HEK293T (cell line): ENCODE data around the gene OR14C36.
"Not testable (repeated sequence)": the region's sequence is repeated elsewhere in the genome, so short reads cannot be mapped to it uniquely, and the experiment has no call there.

ENCODE experiments used
- CTCF ChIA-PET: fragments of 350-600 bp; formaldehyde crosslinking; extraction: SDS; loops from one replicate; lab custom pipeline; 2021; ENCODE audit warnings: antibody characterized with exemption, inconsistent platforms; lab: Yijun Ruan, JAX
- POLR2A ChIA-PET: fragments of 350-600 bp; formaldehyde crosslinking; extraction: SDS; loops from one replicate; lab custom pipeline; 2020; ENCODE audit warnings: antibody characterized with exemption, inconsistent platforms; lab: Yijun Ruan, JAX
- DNase-seq: peaks from one replicate; pipeline ENCODE4 v3.0.0; 2012; ENCODE audit warnings: mixed read lengths; ENCODE audit errors: extremely low spot score
- ARNT ChIP-seq: fragments of 450-650 bp; IDR thresholded peaks from 2 replicates; pipeline ENCODE4 v1.6.1; 2017; ENCODE audit warnings: mild to moderate bottlenecking
- BHLHE40 ChIP-seq: fragments of 450-650 bp; IDR thresholded peaks from 2 replicates; pipeline ENCODE4 v1.6.1; 2016; ENCODE audit warnings: mild to moderate bottlenecking, moderate library complexity, borderline replicate concordance
- CTBP1 ChIP-seq: fragments of 450-650 bp; IDR thresholded peaks from 2 replicates; pipeline ENCODE4 v1.6.1; 2016; ENCODE audit warnings: borderline replicate concordance
- ELF4 ChIP-seq: fragments of 450-650 bp; IDR thresholded peaks from 2 replicates; pipeline ENCODE4 v1.6.1; 2017; ENCODE audit warnings: antibody characterized with exemption
- FOXA1 ChIP-seq: fragments of 450-650 bp; IDR thresholded peaks from 2 replicates; pipeline ENCODE4 v1.6.1; 2016; ENCODE audit warnings: mild to moderate bottlenecking
- FOXK2 ChIP-seq: fragments of 450-650 bp; IDR thresholded peaks from 2 replicates; pipeline ENCODE4 v1.6.1; 2016; ENCODE audit warnings: mild to moderate bottlenecking
- FOXM1 ChIP-seq: fragments of 450-650 bp; IDR thresholded peaks from 2 replicates; pipeline ENCODE4 v1.6.1; 2017; ENCODE audit warnings: mild to moderate bottlenecking, borderline replicate concordance
- HDGF ChIP-seq: fragments of 450-650 bp; IDR thresholded peaks from 2 replicates; pipeline ENCODE4 v1.6.1; 2017; ENCODE audit warnings: antibody characterized with exemption, borderline replicate concordance
- L3MBTL2 ChIP-seq: fragments of 450-650 bp; conservative IDR thresholded peaks from 2 replicates; pipeline ENCODE4 v1.6.1; 2016; ENCODE audit warnings: mild to moderate bottlenecking
- LEF1 ChIP-seq: fragments of 450-650 bp; IDR thresholded peaks from 2 replicates; pipeline ENCODE4 v1.6.1; 2017; ENCODE audit warnings: mild to moderate bottlenecking, borderline replicate concordance
- NFRKB ChIP-seq: fragments of 450-650 bp; IDR thresholded peaks from 2 replicates; pipeline ENCODE4 v1.6.1; 2016; ENCODE audit warnings: mild to moderate bottlenecking, moderate library complexity
- PKNOX1 ChIP-seq: fragments of 450-650 bp; IDR thresholded peaks from 2 replicates; pipeline ENCODE4 v1.6.1; 2016
- SP1 ChIP-seq: fragments of 450-650 bp; IDR thresholded peaks from 2 replicates; pipeline ENCODE4 v1.6.1; 2017
- SUZ12 ChIP-seq: fragments of 450-650 bp; IDR thresholded peaks from 2 replicates; pipeline ENCODE4 v1.6.1; 2016; ENCODE audit warnings: mild to moderate bottlenecking
- TARDBP ChIP-seq: fragments of 450-650 bp; IDR thresholded peaks from 2 replicates; pipeline ENCODE4 v1.6.1; 2016
- ZNF384 ChIP-seq: fragments of 450-650 bp; IDR thresholded peaks from 2 replicates; pipeline ENCODE4 v1.6.1; 2016

The OR14C36 gene

GRCh38 chr1:248348475-248348874 is at the start of gene OR14C36:
TSS of gene OR14C36 (plus strand) at chr1:248348775. CDS start at chr1:248348775, 0 bp downstream.
- no peak for TF ChIP-seq FOXA1
- TF ChIP-seq HDGF = no peak
- no peak for TF ChIP-seq CTBP1
- no peak for TF ChIP-seq TARDBP
- TF ChIP-seq ELF4 = no peak
- TF ChIP-seq LEF1 = no peak
- no peak for TF ChIP-seq FOXM1
- no peak for TF ChIP-seq SUZ12
- no peak for TF ChIP-seq NFRKB
- no peak for TF ChIP-seq PKNOX1
- no peak for TF ChIP-seq ARNT
- TF ChIP-seq BHLHE40 = no peak
- TF ChIP-seq L3MBTL2 = no peak
- no peak for TF ChIP-seq SP1
- no peak for TF ChIP-seq FOXK2
- TF ChIP-seq ZNF384 = no peak
- ChIA-PET CTCF (no interaction called here), POLR2A (no interaction called here)
- DNase-seq = no peak

DNA sequence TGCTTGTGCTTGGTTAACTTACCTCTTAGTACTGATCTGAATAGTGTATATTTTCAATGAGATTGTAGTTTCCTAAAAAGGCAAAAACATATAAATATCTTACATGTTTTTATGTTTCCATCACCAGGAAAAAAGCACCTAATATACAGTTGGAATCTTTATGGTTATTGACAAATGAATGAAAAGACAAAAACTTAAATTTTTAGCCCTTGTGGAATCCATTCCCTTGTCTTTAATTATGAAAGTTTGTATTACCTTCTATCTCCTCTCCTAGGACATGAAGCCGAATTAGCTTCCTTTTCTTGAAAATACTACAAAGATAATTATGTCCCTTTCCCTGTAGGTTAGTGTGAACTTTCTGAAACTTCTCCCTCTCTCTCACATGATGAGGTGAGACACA is 45.3 kb upstream of the OR14C36 start, which contains the start of gene OR2T12:
OR2T12 (minus strand) TSS at position 101 of the 400 bp plus-strand sequence. CDS start 7,846 bp downstream, outside the sequence.
- ChIA-PET CTCF (no interaction called here), POLR2A (no interaction called here)
- DNase-seq = no peak
- no peak for TF ChIP-seq FOXK2
- no peak for TF ChIP-seq SUZ12
- no peak for TF ChIP-seq FOXM1
- TF ChIP-seq BHLHE40 = no peak
- no peak for TF ChIP-seq FOXA1
- no peak for TF ChIP-seq ZNF384
- no peak for TF ChIP-seq TARDBP
- TF ChIP-seq SP1 = no peak

- DNase-seq, POLR2A ChIA-PET, CTCF ChIA-PET: not testable (repeated sequence)
Observed at GRCh38 chr1:248305672-248306071, 42.9 kb upstream of the OR14C36 start.

DNA sequence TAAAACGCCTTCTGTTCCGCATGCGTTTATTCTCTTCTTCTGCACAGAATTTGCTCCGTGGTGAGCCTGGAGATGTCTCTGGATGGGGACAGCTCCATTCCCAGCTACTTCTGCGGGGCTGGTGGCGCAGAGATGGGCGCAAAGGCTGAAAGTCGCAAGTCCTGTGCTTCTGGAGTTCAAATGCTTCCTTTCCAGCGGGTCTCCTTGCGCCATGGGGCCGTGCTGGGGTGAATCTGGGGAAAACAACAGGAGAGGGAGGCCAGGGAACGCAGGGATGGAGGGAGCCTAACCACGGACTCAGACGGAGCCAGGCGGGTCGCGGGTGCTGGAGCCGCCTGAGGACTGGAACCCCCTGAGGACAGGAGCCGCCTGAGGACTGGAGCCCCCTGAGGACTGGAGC is 42.5 kb upstream of the OR14C36 start:
- DNase-seq = no peak
- TF ChIP-seq CTBP1 (no peak), SUZ12 (no peak)
- ChIA-PET CTCF (no interaction called here), POLR2A (no interaction called here)

- DNase-seq, CTCF ChIA-PET, POLR2A ChIA-PET: not testable (repeated sequence)
Observed at GRCh38 chr1:248306740-248307139, 41.8 kb upstream of the OR14C36 start.

- DNase-seq = no peak
- CTCF ChIA-PET = no interaction called here
- TF ChIP-seq ELF4 = no peak
- no peak for TF ChIP-seq FOXA1
- no peak for TF ChIP-seq L3MBTL2
- no peak for TF ChIP-seq ZNF384
- POLR2A ChIA-PET = no interaction called here
Observed at GRCh38 chr1:248316796-248317195, 31.8 kb upstream of the OR14C36 start.

GRCh38 chr1:248324468-248324867 is 24.1 kb upstream of the OR14C36 start, which contains the start of gene OR2M7:
TSS of gene OR2M7 (minus strand) at chr1:248324568. CDS start at chr1:248324568, 0 bp downstream.
- no peak for TF ChIP-seq LEF1
- TF ChIP-seq FOXM1 = no peak
- TF ChIP-seq FOXK2 = no peak
- TF ChIP-seq ELF4 = no peak
- TF ChIP-seq SP1 = no peak
- TF ChIP-seq HDGF = no peak
- TF ChIP-seq PKNOX1 = no peak
- TF ChIP-seq NFRKB = no peak
- no peak for TF ChIP-seq SUZ12
- no peak for TF ChIP-seq ZNF384
- no peak for TF ChIP-seq CTBP1
- TF ChIP-seq FOXA1 = no peak
- no peak for TF ChIP-seq BHLHE40
- no peak for TF ChIP-seq TARDBP
- no peak for TF ChIP-seq ARNT
- no peak for TF ChIP-seq L3MBTL2
- ChIA-PET CTCF (no interaction called here), POLR2A (no interaction called here)
- no peak for DNase-seq

- TF ChIP-seq ARNT (no peak), BHLHE40 (no peak), CTBP1 (no peak), NFRKB (no peak), LEF1 (no peak), FOXM1 (no peak), ELF4 (no peak), TARDBP (no peak), L3MBTL2 (no peak), FOXK2 (no peak), HDGF (no peak), FOXA1 (no peak), SP1 (no peak), SUZ12 (no peak), ZNF384 (no peak), PKNOX1 (no peak)
- ChIA-PET CTCF (no interaction called here), POLR2A (no interaction called here)
- no peak for DNase-seq
Observed at GRCh38 chr1:248343451-248343850, 5.1 kb upstream of the OR14C36 start.
